HCT116 (cell line): ENCODE results near the gene PM20D1. TPM values are rescaled to one million over a fixed set of nuclear protein-coding genes. Genes with fewer than 3 reads are reported as not detected.

Experiments
- ATAC-seq: fragments of 200-7000 bp; cut with Tn5 transposase; 2 replicates; pipeline ENCODE4 v1.9.1; 2020; ENCODE audit warnings: mild to moderate bottlenecking, moderate library complexity
- BruUV-seq: library from RNA; stranded (reverse); fragments of 400-500 nt; replicated peaks from 2 replicates; lab custom pipeline; 2021; lab: Mats Ljungman, UMichigan
- CTCF ChIA-PET: fragments of 300-600 bp; sonication (Branson Sonifier 250); formaldehyde crosslinking; loops from one replicate; lab custom pipeline; 2021; ENCODE audit warnings: antibody characterized with exemption; lab: Charles Lee
- POLR2A ChIA-PET: fragments of 300-600, 350-600 bp; sonication (Branson Sonifier 250); formaldehyde crosslinking; loops from one replicate; lab custom pipeline; 2021; ENCODE audit warnings: antibody characterized with exemption; lab: Charles Lee
- RAD21 ChIA-PET, 2 experiments: fragments of 300-600 bp; sonication (Branson Sonifier 250); formaldehyde crosslinking; loops; one replicate each; lab custom pipeline; 2023; ENCODE audit warnings: low total read pairs in 2 of 2; ENCODE audit not compliant: uncharacterized antibody in 2 of 2, unreplicated experiment in 2 of 2, low non-redundant PET in 1 of 2; lab: Charles Lee
- DNase-seq: peaks from one replicate; pipeline ENCODE4 v3.0.0-alpha.2; 2010; ENCODE audit warnings: low read depth, low spot score
- H2AFZ ChIP-seq: fragments of 200-600 bp; shearing (Covaris generic), sonication (generic); 2 replicates; pipeline ENCODE4 v1.6.1; 2017; ENCODE audit warnings: low read depth, mixed run types, mixed read lengths, antibody characterized with exemption, low read length; ENCODE audit not compliant: poor library complexity, severe bottlenecking
- H3K27ac ChIP-seq: 2 replicates; pipeline ENCODE4 v1.5.1; 2012; ENCODE audit warnings: low read depth, low read length
- H3K27me3 ChIP-seq: fragments of 200-600 bp; sonication (generic); 2 replicates; pipeline ENCODE4 v1.6.1; 2016; ENCODE audit warnings: mixed run types, low read length, mixed read lengths; ENCODE audit not compliant: insufficient read depth
- H3K36me3 ChIP-seq, 2 experiments: fragments of 200-500 bp in 1 of 2; fragments of 200-600 bp in 1 of 2; sonication (Bioruptor generic) in 1 of 2; sonication (generic) in 1 of 2; 2 replicates each; pipeline versions ENCODE4 v1.5.1 to v1.6.1; 2014 to 2016; ENCODE audit warnings: low read length in 2 of 2, inconsistent platforms in 1 of 2, mixed read lengths in 1 of 2, mixed run types in 1 of 2; ENCODE audit not compliant: insufficient read depth in 2 of 2, control insufficient read depth in 1 of 2
- H3K4me1 ChIP-seq, 2 experiments: fragments of 200-600 bp in 1 of 2; sonication (generic) in 1 of 2; 2 replicates each; pipeline versions ENCODE4 v1.5.1 to v1.6.1; 2012 to 2017; ENCODE audit warnings: low read length in 2 of 2, inconsistent platforms in 1 of 2, mild to moderate bottlenecking in 1 of 2, mixed read lengths in 1 of 2, mixed run types in 1 of 2, moderate library complexity in 1 of 2; ENCODE audit not compliant: insufficient read depth in 2 of 2, control insufficient read depth in 1 of 2
- H3K4me2 ChIP-seq: fragments of 200-600 bp; sonication (generic); 2 replicates; pipeline ENCODE4 v1.6.1; 2017; ENCODE audit warnings: mixed run types, low read length, mixed read lengths
- H3K4me3 ChIP-seq, 2 experiments: fragments of 200-600 bp in 1 of 2; sonication (generic) in 1 of 2; replicated peaks in 1 of 2; 2 replicates each; pipeline ENCODE4 v1.5.1; 2011 to 2016; ENCODE audit warnings: low read length in 2 of 2, control low read depth in 1 of 2, low read depth in 1 of 2, mild to moderate bottlenecking in 1 of 2, mixed read lengths in 1 of 2, mixed run types in 1 of 2
- H3K79me2 ChIP-seq: fragments of 200-600 bp; sonication (generic); 2 replicates; pipeline ENCODE4 v1.6.1; 2017; ENCODE audit warnings: mild to moderate bottlenecking, mixed run types, low read length, moderate library complexity, mixed read lengths; ENCODE audit not compliant: insufficient read depth
- H3K9ac ChIP-seq: fragments of 200-600 bp; sonication (generic); 2 replicates; pipeline ENCODE4 v1.6.1; 2016; ENCODE audit warnings: low read length, mixed read lengths
- H3K9me2 ChIP-seq: fragments of 200-600 bp; sonication (generic), shearing (Covaris generic); 2 replicates; pipeline ENCODE4 v1.6.1; 2017; ENCODE audit warnings: mixed run types, mild to moderate bottlenecking, moderate library complexity; ENCODE audit not compliant: insufficient read depth
- H3K9me3 ChIP-seq, 2 experiments: fragments of 200-500 bp in 1 of 2; fragments of 200-600 bp in 1 of 2; sonication (Bioruptor generic) in 1 of 2; sonication (generic) in 1 of 2; 2 replicates each; pipeline ENCODE4 v1.6.1; 2014 to 2017; ENCODE audit warnings: low read length in 2 of 2, mixed read lengths in 2 of 2, inconsistent platforms in 1 of 2, low read depth in 1 of 2, mild to moderate bottlenecking in 1 of 2, mixed run types in 1 of 2, moderate library complexity in 1 of 2; ENCODE audit not compliant: control insufficient read depth in 1 of 2, insufficient read depth in 1 of 2
- H4K20me1 ChIP-seq: fragments of 200-600 bp; sonication (generic), shearing (Covaris generic); 2 replicates; pipeline ENCODE4 v1.6.1; 2017; ENCODE audit warnings: mixed run types, mild to moderate bottlenecking, moderate library complexity; ENCODE audit not compliant: insufficient read depth
- CBX3 ChIP-seq: IDR thresholded peaks from 2 replicates; pipeline ENCODE4 v1.6.1; 2012; ENCODE audit warnings: low read depth
- CEBPB ChIP-seq: IDR thresholded peaks from 2 replicates; pipeline ENCODE4 v1.6.1; 2012; ENCODE audit warnings: low read depth
- CTCF ChIP-seq, 3 experiments: fragments of 200-600 bp in 1 of 3; sonication (generic) in 1 of 3; IDR thresholded peaks in 2 of 3; conservative IDR thresholded peaks in 1 of 3; 2 replicates each; pipeline ENCODE4 v1.5.1; 2012 to 2017; ENCODE audit warnings: low read depth in 2 of 3, low read length in 2 of 3, antibody characterized with exemption in 1 of 3, borderline replicate concordance in 1 of 3, control low read depth in 1 of 3, mild to moderate bottlenecking in 1 of 3, mixed read lengths in 1 of 3, mixed run types in 1 of 3, moderate library complexity in 1 of 3; ENCODE audit not compliant: insufficient read depth in 1 of 3
- EZH2phosphoT487 ChIP-seq: fragments of 200-600 bp; IDR thresholded peaks from 2 replicates; pipeline ENCODE4 v1.6.1; 2018; ENCODE audit warnings: antibody characterized with exemption, borderline replicate concordance
- MAX ChIP-seq: IDR thresholded peaks from 2 replicates; pipeline ENCODE4 v1.6.1; 2012
- POLR2AphosphoS5 ChIP-seq: IDR thresholded peaks from 2 replicates; pipeline ENCODE4 v1.6.1; 2011; ENCODE audit warnings: mild to moderate bottlenecking, low read depth, low read length, moderate library complexity
- RAD21 ChIP-seq: IDR thresholded peaks from 2 replicates; pipeline ENCODE4 v1.6.1; 2012; ENCODE audit warnings: low read depth, mild to moderate bottlenecking
- SRF ChIP-seq: IDR thresholded peaks from 2 replicates; pipeline ENCODE4 v1.6.1; 2012; ENCODE audit warnings: low read depth
- YY1 ChIP-seq: IDR thresholded peaks from 2 replicates; pipeline ENCODE4 v1.6.1; 2011; ENCODE audit warnings: low read length, low read depth, moderate library complexity, mild to moderate bottlenecking; ENCODE audit not compliant: insufficient replicate concordance; ENCODE audit errors: extremely low read depth
- ZNF274 ChIP-seq: fragments of 200-500 bp; sonication (Bioruptor generic); IDR thresholded peaks from 2 replicates; pipeline ENCODE4 v1.6.1; 2014; ENCODE audit warnings: mild to moderate bottlenecking, low read depth, low read length, inconsistent platforms
- intact Hi-C: fragments of 100-400 bp; cut with micrococcal nuclease; formaldehyde crosslinking; loops from 2 replicates; pipeline ENCODE4 v1.10.0; 2022
- total RNA-seq: library from RNA; stranded (reverse); gene quantifications from one replicate; pipeline ENCODE4 v1.2.1, GENCODE V29; 2021; ENCODE audit not compliant: unreplicated experiment
- TF ChIP-seq, protein P1 (sequence below): IDR thresholded peaks from 2 replicates; pipeline ENCODE4 v1.6.1; 2011; ENCODE audit warnings: mild to moderate bottlenecking, low read length, moderate library complexity; ENCODE audit not compliant: insufficient replicate concordance; ENCODE audit errors: extremely low read depth

Gene PM20D1
- total RNA-seq, 1 experiment from 2014 or later: not detected

- TF ChIP-seq ZNF274: no peak
- TF ChIP-seq MAX: no peak
- TF ChIP-seq YY1: no peak
Measured at GRCh38 chr1:205800427-205800826, 49.5 kb downstream of the PM20D1 start (continued).

DNA sequence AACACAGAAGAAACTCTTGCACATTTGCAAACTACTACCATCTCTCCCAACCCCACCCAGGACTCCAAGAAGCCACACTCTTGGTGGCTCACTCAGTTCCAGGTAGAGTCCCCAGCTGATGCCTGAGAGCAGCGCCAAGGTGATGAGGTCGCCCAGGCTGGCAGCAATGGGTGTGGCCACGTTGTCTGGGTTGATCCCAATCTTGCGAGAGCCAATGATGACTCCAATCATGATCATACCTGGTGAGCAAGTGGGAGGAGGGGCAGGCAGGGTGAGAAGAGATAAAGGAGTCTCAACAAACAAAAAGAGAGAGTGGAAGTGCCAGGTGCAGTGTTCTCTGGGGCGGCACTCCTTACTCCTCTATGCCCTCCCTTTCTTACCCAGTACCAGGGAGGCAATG is 51.4 kb downstream of the PM20D1 start:
- BruUV-seq: no TSS peak
- Histone ChIP-seq H3K9me3 (no peaks in the 10 kb centered on the region), H3K4me3 (no peak overlapping the region), H3K4me2 (no peak overlapping the region), H2AFZ (no peak overlapping the region), H3K36me3 (peaks cover 10 to 13% of the 10 kb centered on the region in 2 experiments; a peak in 3 of 4 replicates), H3K27me3 (no peaks in the 10 kb centered on the region), H3K79me2 (no peaks in the 10 kb centered on the region), H3K9me2 (no peaks in the 10 kb centered on the region), H3K9ac (no peak overlapping the region), H3K4me1 (peaks cover 0 to 4% of the 10 kb centered on the region in 2 experiments; a peak in 1 of 4 replicates), H3K27ac (no peak overlapping the region), H4K20me1 (no peaks in the 10 kb centered on the region)
- CTCF ChIA-PET: no interaction called here
- TF ChIP-seq, protein P1, sequence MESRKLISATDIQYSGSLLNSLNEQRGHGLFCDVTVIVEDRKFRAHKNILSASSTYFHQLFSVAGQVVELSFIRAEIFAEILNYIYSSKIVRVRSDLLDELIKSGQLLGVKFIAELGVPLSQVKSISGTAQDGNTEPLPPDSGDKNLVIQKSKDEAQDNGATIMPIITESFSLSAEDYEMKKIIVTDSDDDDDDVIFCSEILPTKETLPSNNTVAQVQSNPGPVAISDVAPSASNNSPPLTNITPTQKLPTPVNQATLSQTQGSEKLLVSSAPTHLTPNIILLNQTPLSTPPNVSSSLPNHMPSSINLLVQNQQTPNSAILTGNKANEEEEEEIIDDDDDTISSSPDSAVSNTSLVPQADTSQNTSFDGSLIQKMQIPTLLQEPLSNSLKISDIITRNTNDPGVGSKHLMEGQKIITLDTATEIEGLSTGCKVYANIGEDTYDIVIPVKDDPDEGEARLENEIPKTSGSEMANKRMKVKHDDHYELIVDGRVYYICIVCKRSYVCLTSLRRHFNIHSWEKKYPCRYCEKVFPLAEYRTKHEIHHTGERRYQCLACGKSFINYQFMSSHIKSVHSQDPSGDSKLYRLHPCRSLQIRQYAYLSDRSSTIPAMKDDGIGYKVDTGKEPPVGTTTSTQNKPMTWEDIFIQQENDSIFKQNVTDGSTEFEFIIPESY: no peak
- TF ChIP-seq RAD21: no peak
- no peak for TF ChIP-seq SRF
- TF ChIP-seq EZH2phosphoT487: no peak
- TF ChIP-seq POLR2AphosphoS5: no peak
- no peak for TF ChIP-seq CEBPB
- no peak for TF ChIP-seq CBX3
- TF ChIP-seq ZNF274: no peak
- no peak for TF ChIP-seq CTCF (IDR thresholded peaks at IDR 0.05 in 2 of 3, conservative IDR thresholded peaks at IDR 0.05 in 1 of 3; ENCODE audit: borderline replicate concordance in 1 of 3, insufficient read depth in 1 of 3, low read depth in 2 of 3, low read length in 2 of 3)
- RAD21 ChIA-PET: no interaction called here
- peak; percentile 60; the same call in 1 of the 2 replicates for ATAC-seq
- intact Hi-C loops: no loop called here
- POLR2A ChIA-PET: no interaction called here
- no peak for DNase-seq
